Aorta (tissue), 5 donors: ENCODE data around the gene GRM7. TPM values are rescaled to one million over a fixed set of nuclear protein-coding genes. Genes with fewer than 3 reads are reported as not detected.
A peak's percentile ranks its signal among the peaks of the same experiment; 100 is the strongest.

Source experiments
- ATAC-seq: fragments of 200-7000 bp; cut with Tn5 transposase; one replicate; pipeline ENCODE4 v1.9.1; 2022; ENCODE audit warnings: moderate library complexity; ENCODE audit not compliant: low FRiP score
- DNase-seq, 2 donors: peaks; one replicate each; pipeline ENCODE4 v3.0.0-alpha.2; 2020
- H3K27ac ChIP-seq, 2 donors: one replicate each; pipeline ENCODE4 v1.5.1; 2013; ENCODE audit warnings: low read length in 2 of 2, mild to moderate bottlenecking in 2 of 2, moderate library complexity in 2 of 2, control low read depth in 1 of 2, inconsistent platforms in 1 of 2, low read depth in 1 of 2
- H3K27me3 ChIP-seq, 2 donors: one replicate each; pipeline ENCODE4 v1.6.1; 2013; ENCODE audit warnings: control low read depth in 1 of 2, low read length in 1 of 2, mild to moderate bottlenecking in 1 of 2, moderate library complexity in 1 of 2; ENCODE audit not compliant: insufficient read depth in 2 of 2, control insufficient read depth in 1 of 2
- H3K36me3 ChIP-seq, 2 donors: one replicate each; pipeline ENCODE4 v1.6.1; 2013; ENCODE audit warnings: control low read depth in 1 of 2, low read length in 1 of 2, mild to moderate bottlenecking in 1 of 2; ENCODE audit not compliant: insufficient read depth in 2 of 2, control insufficient read depth in 1 of 2
- H3K4me1 ChIP-seq, 2 donors: one replicate each; pipeline ENCODE4 v1.6.1; 2013; ENCODE audit warnings: low read length in 2 of 2, control low read depth in 1 of 2, mild to moderate bottlenecking in 1 of 2, moderate library complexity in 1 of 2; ENCODE audit not compliant: insufficient read depth in 2 of 2, control insufficient read depth in 1 of 2
- H3K4me3 ChIP-seq, 2 donors: one replicate each; pipeline ENCODE4 v1.5.1; 2013; ENCODE audit warnings: low read length in 2 of 2, control low read depth in 1 of 2, mild to moderate bottlenecking in 1 of 2
- H3K9me3 ChIP-seq: one replicate; pipeline ENCODE4 v1.6.1; 2013; ENCODE audit warnings: mild to moderate bottlenecking, low read length; ENCODE audit not compliant: control insufficient read depth
- WGBS, 2 donors: extraction: QIAGEN DNeasy Blood & Tissue Kit; methylation state at CpG; one replicate each; pipeline ENCODE4 v1.1.7; 2013; 5-methylcytosine and 5-hydroxymethylcytosine counted together
- intact Hi-C, 2 donors: fragments of 100-400 bp; cut with DNase I; formaldehyde crosslinking; loops; one replicate each; pipeline versions ENCODE4 v1.14.2 to v1.15.0; 2022
- polyA plus RNA-seq, 2 donors: library from polyadenylated mRNA; stranded (reverse); fragments of 200-250 nt; gene quantifications; one replicate each; pipeline ENCODE4 v1.2.3, GENCODE V29; 2013
- total RNA-seq, 2 donors: library from RNA; stranded (reverse); fragmentation: NEBNext Ultra II Directional; extraction: Animal tissue kit (Norgen Biotek cat#: 25700); gene quantifications; one replicate each; pipeline ENCODE4 v1.2.1, GENCODE V29; 2021
- donor health status: healthy with polysubstance abuse.
- donor health status: Bipolar disorder and iron deficiency.
- donor health status: DM: no; HTN: no; CAD: no.
- donor health status: DM: no; HTN: no; CAD: no.
- donor health status: DM: yes; HTN: yes; CAD: no.

The GRM7 gene
- total and polyA plus RNA-seq, 4 donors, result 0.10 to 2.5 (median 0.50) TPM

- Histone ChIP-seq H3K4me3 (no peak overlapping the region), H3K27me3 (no peaks in the 10 kb centered on the region), H3K36me3 (no peaks in the 10 kb centered on the region), H3K4me1 (no peaks in the 10 kb centered on the region), H3K27ac (no peak overlapping the region), H3K9me3 (no peaks in the 10 kb centered on the region)
- WGBS, 2 donors, result 80 to 83% methylated on average over 2 of the region's 2 CpGs
- DNase-seq (no peak), ATAC-seq (no peak)
- intact Hi-C loops, result no loop called here
Measured at GRCh38 chr3:7565574-7565973, 704.7 kb downstream of the GRM7 start.

GRCh38 chr3:7567160-7567559, 706.2 kb downstream of the GRM7 start:
- ATAC-seq (no peak), DNase-seq (no peak)
- intact Hi-C loops, result no loop called here
- no peak overlapping the region for H3K4me3 ChIP-seq
- no peaks in the 10 kb centered on the region for H3K36me3 ChIP-seq
- H3K4me1 ChIP-seq, result no peaks in the 10 kb centered on the region
- no peaks in the 10 kb centered on the region for H3K9me3 ChIP-seq
- no peaks in the 10 kb centered on the region for H3K27me3 ChIP-seq
- H3K27ac ChIP-seq, result no peak overlapping the region

- no peaks in the 10 kb centered on the region for H3K36me3 ChIP-seq
- H3K4me1 ChIP-seq, result no peaks in the 10 kb centered on the region
- DNase-seq (no peak), ATAC-seq (no peak)
- H3K27ac ChIP-seq, result no peak overlapping the region
- H3K27me3 ChIP-seq, result no peaks in the 10 kb centered on the region
- no peaks in the 10 kb centered on the region for H3K9me3 ChIP-seq
- intact Hi-C loops, result no loop called here
- 97 to 98% methylated on average over 33 to 34 of the region's 34 CpGs for WGBS, 2 donors
- no peak overlapping the region for H3K4me3 ChIP-seq
Measured at GRCh38 chr3:7568526-7569184, 707.7 kb downstream of the GRM7 start.

GRCh38 chr3:7573330-7573729, 712.4 kb downstream of the GRM7 start:
- Histone ChIP-seq H3K27ac (no peak overlapping the region), H3K9me3 (no peaks in the 10 kb centered on the region), H3K27me3 (no peaks in the 10 kb centered on the region), H3K4me1 (no peaks in the 10 kb centered on the region), H3K4me3 (peak overlapping the region in 1 of 2 donors; percentile 50), H3K36me3 (no peaks in the 10 kb centered on the region)
- WGBS, 2 donors, result 2 to 6% methylated on average over 2 of the region's 2 CpGs
- ATAC-seq (peak; percentile 87), DNase-seq (no peak)
- intact Hi-C loops, result no loop called here

DNA sequence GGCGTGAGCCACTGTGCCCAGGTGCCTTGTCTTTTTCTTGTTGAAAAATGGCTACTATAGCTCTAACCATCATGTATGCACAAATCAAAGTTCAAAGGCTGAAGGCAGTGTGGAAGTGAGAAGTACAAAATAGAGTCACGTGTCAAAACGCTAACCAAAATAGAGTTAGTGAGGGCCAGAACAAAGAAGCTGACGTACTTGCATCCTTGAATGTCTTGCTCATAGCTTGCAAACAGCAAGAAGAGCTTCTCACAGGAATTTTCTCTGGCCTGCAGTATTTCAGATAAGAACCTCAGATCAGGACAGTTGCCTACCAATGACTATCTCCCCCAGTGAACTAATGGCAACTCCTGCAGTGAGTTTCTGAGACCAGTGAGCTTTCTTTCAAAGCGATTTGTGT, 713.5 kb downstream of the GRM7 start:
- Histone ChIP-seq H3K27me3 (no peaks in the 10 kb centered on the region), H3K4me3 (no peak overlapping the region), H3K9me3 (no peaks in the 10 kb centered on the region), H3K36me3 (no peaks in the 10 kb centered on the region), H3K4me1 (no peaks in the 10 kb centered on the region), H3K27ac (no peak overlapping the region)
- DNase-seq (no peak), ATAC-seq (peak; percentile 42)
- intact Hi-C loops, result no loop called here
- 56 to 60% methylated on average over 5 of the region's 5 CpGs for WGBS, 2 donors

DNA sequence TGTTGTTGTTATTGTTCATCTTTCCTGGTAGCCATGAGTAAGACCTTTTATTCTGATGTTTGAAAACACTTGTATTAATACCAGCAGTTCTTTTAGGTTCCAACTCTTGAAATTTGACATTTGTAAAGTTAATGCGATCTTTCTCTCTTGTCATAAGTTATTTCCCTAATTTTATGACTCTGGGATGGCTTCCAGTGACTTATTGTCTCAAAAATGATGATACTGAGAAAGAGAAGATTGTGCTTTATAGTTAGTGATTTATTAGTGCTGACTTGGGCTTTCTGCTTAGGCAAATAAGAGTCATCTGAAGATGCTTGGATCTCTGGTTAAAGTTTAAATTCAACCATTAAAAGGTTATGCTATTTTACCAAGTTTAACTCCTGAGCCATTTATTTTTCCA, 715.2 kb downstream of the GRM7 start:
- H3K27ac ChIP-seq, result no peak overlapping the region
- H3K36me3 ChIP-seq, result no peaks in the 10 kb centered on the region
- WGBS, 2 donors, result 93 to 97% methylated on average over 1 of the region's 1 CpG
- no peak for ATAC-seq
- intact Hi-C loops, result no loop called here
- H3K27me3 ChIP-seq, result no peaks in the 10 kb centered on the region
- no peaks in the 10 kb centered on the region for H3K4me1 ChIP-seq
- DNase-seq, result no peak
- H3K4me3 ChIP-seq, result no peak overlapping the region
- no peaks in the 10 kb centered on the region for H3K9me3 ChIP-seq

DNA sequence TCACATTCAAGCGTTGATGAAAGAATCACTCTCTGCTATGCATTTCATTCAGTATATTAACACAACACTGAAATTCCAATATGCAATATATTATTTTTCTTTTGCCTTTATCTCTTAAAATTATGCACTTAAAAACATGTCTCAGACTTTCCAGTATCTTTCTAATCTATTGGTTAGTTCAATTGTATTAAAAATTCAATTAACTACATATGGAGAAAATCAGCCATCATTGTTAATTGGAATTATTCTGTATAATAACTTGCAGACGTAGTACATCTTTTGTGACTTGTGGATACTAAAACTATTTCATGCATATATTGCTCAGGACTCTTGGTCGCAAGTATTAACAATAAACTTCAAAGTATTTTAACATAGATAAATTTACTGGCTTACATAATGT, 715.6 kb downstream of the GRM7 start:
- H3K4me1 ChIP-seq, result no peaks in the 10 kb centered on the region
- DNase-seq, result no peak
- no peak overlapping the region for H3K4me3 ChIP-seq
- no peaks in the 10 kb centered on the region for H3K27me3 ChIP-seq
- H3K36me3 ChIP-seq, result no peaks in the 10 kb centered on the region
- intact Hi-C loops, result no loop called here
- WGBS, 2 donors, result 96 to 98% methylated on average over 3 of the region's 3 CpGs
- H3K9me3 ChIP-seq, result no peaks in the 10 kb centered on the region
- ATAC-seq, result no peak
- H3K27ac ChIP-seq, result no peak overlapping the region

GRCh38 chr3:7577513-7577912, 716.6 kb downstream of the GRM7 start:
- H3K36me3 ChIP-seq, result no peaks in the 10 kb centered on the region
- H3K4me1 ChIP-seq, result peaks cover 0 to 2% of the 10 kb centered on the region in 2 donors
- no peak overlapping the region for H3K4me3 ChIP-seq
- no peaks in the 10 kb centered on the region for H3K9me3 ChIP-seq
- DNase-seq, result no peak
- no peak for ATAC-seq
- H3K27me3 ChIP-seq, result no peaks in the 10 kb centered on the region
- intact Hi-C loops, result no loop called here
- no peak overlapping the region for H3K27ac ChIP-seq
- 87 to 88% methylated on average over 1 of the region's 1 CpG for WGBS, 2 donors

- no peaks in the 10 kb centered on the region for H3K36me3 ChIP-seq
- DNase-seq (no peak), ATAC-seq (no peak)
- no peak overlapping the region for H3K4me3 ChIP-seq
- 98 to 100% methylated on average over 1 of the region's 1 CpG for WGBS, 2 donors
- H3K27me3 ChIP-seq, result no peaks in the 10 kb centered on the region
- intact Hi-C loops, result no loop called here
- H3K27ac ChIP-seq, result no peak overlapping the region
- H3K4me1 ChIP-seq, result peaks cover 0 to 2% of the 10 kb centered on the region in 2 donors
- no peaks in the 10 kb centered on the region for H3K9me3 ChIP-seq
Measured at GRCh38 chr3:7581831-7582230, 720.9 kb downstream of the GRM7 start.
